H9 (cell line): ENCODE data around the gene GTF2A1. TPM values are rescaled to one million over a fixed set of nuclear protein-coding genes. Genes with fewer than 3 reads are reported as not detected.

Experiments
- DNase-seq: peaks from one replicate; pipeline ENCODE4 v3.0.0-alpha.2; 2017
- H2AFZ ChIP-seq: one replicate; pipeline ENCODE4 v1.6.1; 2013; ENCODE audit warnings: mild to moderate bottlenecking, low read length, control low read depth, moderate library complexity
- H2AK5ac ChIP-seq: 2 replicates; pipeline ENCODE4 v1.6.1; 2013; ENCODE audit warnings: low read length, control low read depth, mixed read lengths; ENCODE audit not compliant: insufficient read length
- H2BK120ac ChIP-seq: one replicate; pipeline ENCODE4 v1.6.1; 2013; ENCODE audit warnings: low read depth, mild to moderate bottlenecking, low read length, control low read depth, inconsistent platforms; ENCODE audit not compliant: poor library complexity, severe bottlenecking
- H2BK12ac ChIP-seq: 2 replicates; pipeline ENCODE4 v1.6.1; 2013; ENCODE audit warnings: low read length, control low read depth, mixed read lengths, low read depth; ENCODE audit not compliant: insufficient read length
- H2BK15ac ChIP-seq: 2 replicates; pipeline ENCODE4 v1.6.1; 2013; ENCODE audit warnings: low read depth, low read length, control low read depth
- H2BK20ac ChIP-seq: one replicate; pipeline ENCODE4 v1.6.1; 2013; ENCODE audit warnings: low read depth, mild to moderate bottlenecking, low read length, control low read depth, inconsistent platforms; ENCODE audit not compliant: poor library complexity, severe bottlenecking
- H2BK5ac ChIP-seq: 2 replicates; pipeline ENCODE4 v1.6.1; 2013; ENCODE audit warnings: low read length, control low read depth, mixed read lengths; ENCODE audit not compliant: insufficient read length
- H3K14ac ChIP-seq: 2 replicates; pipeline ENCODE4 v1.6.1; 2013; ENCODE audit warnings: low read length, control low read depth; ENCODE audit not compliant: insufficient read depth
- H3K18ac ChIP-seq: 2 replicates; pipeline ENCODE4 v1.6.1; 2013; ENCODE audit warnings: low read depth, mild to moderate bottlenecking, mixed read lengths, low read length, control low read depth; ENCODE audit not compliant: insufficient read length
- H3K23ac ChIP-seq: 2 replicates; pipeline ENCODE4 v1.6.1; 2013; ENCODE audit warnings: low read length, control low read depth, mixed read lengths, low read depth; ENCODE audit not compliant: insufficient read length
- H3K23me2 ChIP-seq: 2 replicates; pipeline ENCODE4 v1.6.1; 2013; ENCODE audit warnings: low read depth, mild to moderate bottlenecking, mixed read lengths, low read length, control low read depth; ENCODE audit not compliant: insufficient read length, poor library complexity, severe bottlenecking
- H3K27ac ChIP-seq: 2 replicates; pipeline ENCODE4 v1.5.1; 2013; ENCODE audit warnings: low read length, control low read depth, mixed read lengths, low read depth; ENCODE audit not compliant: insufficient read length
- H3K27me3 ChIP-seq: 2 replicates; pipeline ENCODE4 v1.6.1; 2013; ENCODE audit warnings: low read length, control low read depth, inconsistent platforms; ENCODE audit not compliant: insufficient read depth
- H3K4ac ChIP-seq: 2 replicates; pipeline ENCODE4 v1.6.1; 2013; ENCODE audit warnings: low read depth, mild to moderate bottlenecking, control low read depth, inconsistent platforms, low read length, moderate library complexity
- H3K4me1 ChIP-seq: 2 replicates; pipeline ENCODE4 v1.6.1; 2013; ENCODE audit warnings: low read length, control low read depth, inconsistent platforms; ENCODE audit not compliant: insufficient read depth
- H3K4me2 ChIP-seq: 2 replicates; pipeline ENCODE4 v1.6.1; 2013; ENCODE audit warnings: low read length, control low read depth, mixed read lengths; ENCODE audit not compliant: insufficient read length, insufficient read depth
- H3K56ac ChIP-seq: 2 replicates; pipeline ENCODE4 v1.6.1; 2013; ENCODE audit warnings: low read depth, mild to moderate bottlenecking, mixed read lengths, low read length, control low read depth; ENCODE audit not compliant: insufficient read length
- H3K79me1 ChIP-seq: 2 replicates; pipeline ENCODE4 v1.6.1; 2013; ENCODE audit warnings: low read depth, mild to moderate bottlenecking, moderate library complexity, low read length, control low read depth, inconsistent platforms; ENCODE audit not compliant: insufficient read depth, poor library complexity, severe bottlenecking
- H3K79me2 ChIP-seq: 2 replicates; pipeline ENCODE4 v1.6.1; 2013; ENCODE audit warnings: low read length, control low read depth, inconsistent platforms; ENCODE audit not compliant: insufficient read depth
- H3K9ac ChIP-seq: 2 replicates; pipeline ENCODE4 v1.6.1; 2013; ENCODE audit warnings: low read length, control low read depth, mixed read lengths; ENCODE audit not compliant: insufficient read length; ENCODE audit errors: extremely low read depth
- H3K9me3 ChIP-seq: one replicate; pipeline ENCODE4 v1.6.1; 2013; ENCODE audit warnings: low read depth, low read length, inconsistent platforms; ENCODE audit not compliant: control insufficient read depth
- H3T11ph ChIP-seq: one replicate; pipeline ENCODE4 v1.6.1; 2013; ENCODE audit warnings: mild to moderate bottlenecking, low read length, control low read depth, inconsistent platforms
- H4K20me1 ChIP-seq: one replicate; pipeline ENCODE4 v1.6.1; 2013; ENCODE audit not compliant: control insufficient read depth, insufficient read length, insufficient read depth
- H4K5ac ChIP-seq: 2 replicates; pipeline ENCODE4 v1.6.1; 2013; ENCODE audit warnings: low read depth, mild to moderate bottlenecking, mixed read lengths, low read length, control low read depth; ENCODE audit not compliant: insufficient read length
- H4K8ac ChIP-seq: replicated peaks from 2 replicates; pipeline ENCODE4 v1.6.1; 2013; ENCODE audit warnings: low read length, control low read depth, mixed read lengths, low read depth; ENCODE audit not compliant: insufficient read length
- H4K91ac ChIP-seq: 2 replicates; pipeline ENCODE4 v1.6.1; 2013; ENCODE audit warnings: low read depth, mild to moderate bottlenecking, moderate library complexity, mixed read lengths, low read length, control low read depth; ENCODE audit not compliant: insufficient read length
- H3K27ac Mint-ChIP-seq, 3 experiments: 2 replicates in 2 of 3; 3 replicates in 1 of 3; pipeline ENCODE4 v1.8.0; 2020 to 2021; ENCODE audit warnings: mixed read lengths in 3 of 3, mild to moderate bottlenecking in 1 of 3, moderate library complexity in 1 of 3
- H3K27me3 Mint-ChIP-seq: 2 replicates; pipeline ENCODE4 v1.8.0; 2021; ENCODE audit warnings: low read depth, mild to moderate bottlenecking, moderate library complexity, mixed read lengths
- H3K36me3 Mint-ChIP-seq, 3 experiments: 2 replicates in 2 of 3; 3 replicates in 1 of 3; pipeline ENCODE4 v1.8.0; 2020 to 2021; ENCODE audit warnings: low read depth in 3 of 3, mixed read lengths in 3 of 3; ENCODE audit not compliant: insufficient read depth in 1 of 3
- H3K4me1 Mint-ChIP-seq, 2 experiments: 2 replicates each; pipeline ENCODE4 v1.8.0; 2020; ENCODE audit warnings: mixed read lengths in 2 of 2
- H3K4me3 Mint-ChIP-seq, 2 experiments: 2 replicates in 1 of 2; 3 replicates in 1 of 2; pipeline ENCODE4 v1.8.0; 2020 to 2021; ENCODE audit warnings: mild to moderate bottlenecking in 2 of 2, mixed read lengths in 2 of 2, moderate library complexity in 1 of 2
- H3K9me3 Mint-ChIP-seq, 2 experiments: 2 replicates in 1 of 2; 3 replicates in 1 of 2; pipeline ENCODE4 v1.8.0; 2020; ENCODE audit warnings: mild to moderate bottlenecking in 2 of 2, mixed read lengths in 2 of 2, moderate library complexity in 1 of 2
- WGBS: extraction: QIAGEN DNeasy Blood & Tissue Kit; methylation state at CpG from one replicate; pipeline ENCODE4 v1.1.7; 2013; ENCODE audit warnings: missing lambda C conversion rate, low lambda C conversion rate, mixed read lengths; ENCODE audit not compliant: insufficient read length; ENCODE audit errors: extremely low coverage; 5-methylcytosine and 5-hydroxymethylcytosine counted together
- total RNA-seq: library from RNA; stranded (reverse); gene quantifications from 2 replicates; pipeline ENCODE4 v1.2.1, GENCODE V29; 2021
- TF ChIP-seq, protein P1 (sequence below): fragments of 200-600 bp; sonication (generic); conservative IDR thresholded peaks from 3 replicates; pipeline ENCODE4 v1.8.0; 2021; ENCODE audit warnings: antibody characterized with exemption, mild to moderate bottlenecking

Gene GTF2A1
- total RNA-seq, 1 experiment from 2014 or later: 43.0 TPM

DNA sequence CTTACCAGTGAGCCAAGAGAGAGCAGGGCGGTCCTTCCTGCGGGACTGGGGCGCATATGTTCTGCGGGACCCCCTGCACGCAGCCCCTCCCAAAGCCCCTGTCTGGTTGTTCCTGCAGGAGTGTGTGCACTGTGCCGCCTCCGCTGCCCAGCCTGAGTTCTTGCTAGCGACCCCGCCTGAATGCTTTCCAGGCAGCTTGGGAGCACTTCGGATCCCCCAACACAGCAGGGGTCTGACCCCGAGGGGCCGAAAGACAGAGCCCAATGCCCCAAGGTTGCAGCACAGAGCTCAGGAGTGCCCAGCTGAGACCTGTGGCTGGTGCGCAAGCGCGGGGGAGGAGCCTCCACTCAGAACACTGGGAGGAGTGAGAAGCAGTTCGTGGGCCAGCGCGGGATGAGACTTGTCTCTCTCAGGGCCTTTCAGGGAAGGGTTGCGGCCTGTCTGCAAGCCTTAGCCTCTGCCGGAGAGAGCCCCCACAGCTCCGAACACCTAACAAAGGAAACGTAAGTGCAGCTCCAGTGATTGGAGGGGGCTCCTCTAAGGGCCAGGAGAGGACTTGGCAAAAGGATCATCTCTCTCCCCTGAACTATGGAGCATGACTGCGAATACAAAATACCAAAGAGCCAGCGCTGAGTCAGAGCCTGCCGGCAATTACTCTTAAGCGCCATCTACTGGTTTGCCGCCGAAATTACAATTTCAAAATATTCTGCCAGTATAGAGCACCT lies 50.5 kb downstream of the GTF2A1 start:
- H3K9me3 Mint-ChIP-seq: no peaks in the 10 kb centered on the region
- peak overlapping the region; percentile 94 to 97 (median 97) for H3K27ac Mint-ChIP-seq
- no peak overlapping the region for H3K56ac ChIP-seq
- peaks cover 11% of the 10 kb centered on the region in 2 experiments for H3K4me1 Mint-ChIP-seq
- peaks cover 10% of the 10 kb centered on the region for H3K23me2 ChIP-seq
- peak overlapping the region; percentile 95; the same call in 1 of the 2 replicates for H3K14ac ChIP-seq
- H3K23ac ChIP-seq: no peak overlapping the region
- peak overlapping the region; percentile 92 for H3K18ac ChIP-seq
- no peak overlapping the region for H2BK20ac ChIP-seq
- no CpG with 5 or more reads among the region's 28 CpGs for WGBS
- peak overlapping the region; percentile 83 to 85 for H3K4me3 Mint-ChIP-seq
- peak; percentile 89 for DNase-seq
- no peaks in the 10 kb centered on the region for H3K27me3 Mint-ChIP-seq
- H4K8ac ChIP-seq: no peak overlapping the region
- H3K4me1 ChIP-seq: no peaks in the 10 kb centered on the region
- no peak overlapping the region for H3T11ph ChIP-seq
- peaks cover 2% of the 10 kb centered on the region for H4K20me1 ChIP-seq
- no peak overlapping the region for H2BK120ac ChIP-seq
- H3K27me3 ChIP-seq: no peaks in the 10 kb centered on the region
- peak overlapping the region; percentile 85 for H3K9ac ChIP-seq
- H3K36me3 Mint-ChIP-seq: peaks cover 0 to 5% (median 2%) of the 10 kb centered on the region in 3 experiments; a peak in 2 of 7 replicates
- no peak overlapping the region for H2BK5ac ChIP-seq
- no peak overlapping the region for H4K91ac ChIP-seq
- H2AFZ ChIP-seq: peak overlapping the region; percentile 74
- H2BK12ac ChIP-seq: no peak overlapping the region
- H3K4me2 ChIP-seq: peak overlapping the region; percentile 57
- H3K27ac ChIP-seq: peak overlapping the region; percentile 66
- H3K79me2 ChIP-seq: no peaks in the 10 kb centered on the region
- H2AK5ac ChIP-seq: no peak overlapping the region
- TF ChIP-seq, protein P1, sequence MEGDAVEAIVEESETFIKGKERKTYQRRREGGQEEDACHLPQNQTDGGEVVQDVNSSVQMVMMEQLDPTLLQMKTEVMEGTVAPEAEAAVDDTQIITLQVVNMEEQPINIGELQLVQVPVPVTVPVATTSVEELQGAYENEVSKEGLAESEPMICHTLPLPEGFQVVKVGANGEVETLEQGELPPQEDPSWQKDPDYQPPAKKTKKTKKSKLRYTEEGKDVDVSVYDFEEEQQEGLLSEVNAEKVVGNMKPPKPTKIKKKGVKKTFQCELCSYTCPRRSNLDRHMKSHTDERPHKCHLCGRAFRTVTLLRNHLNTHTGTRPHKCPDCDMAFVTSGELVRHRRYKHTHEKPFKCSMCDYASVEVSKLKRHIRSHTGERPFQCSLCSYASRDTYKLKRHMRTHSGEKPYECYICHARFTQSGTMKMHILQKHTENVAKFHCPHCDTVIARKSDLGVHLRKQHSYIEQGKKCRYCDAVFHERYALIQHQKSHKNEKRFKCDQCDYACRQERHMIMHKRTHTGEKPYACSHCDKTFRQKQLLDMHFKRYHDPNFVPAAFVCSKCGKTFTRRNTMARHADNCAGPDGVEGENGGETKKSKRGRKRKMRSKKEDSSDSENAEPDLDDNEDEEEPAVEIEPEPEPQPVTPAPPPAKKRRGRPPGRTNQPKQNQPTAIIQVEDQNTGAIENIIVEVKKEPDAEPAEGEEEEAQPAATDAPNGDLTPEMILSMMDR: peak; percentile 88
- no peak overlapping the region for H2BK15ac ChIP-seq
- H3K4ac ChIP-seq: no peak overlapping the region; the same call in 1 of the 2 replicates
- H3K9me3 ChIP-seq: no peaks in the 10 kb centered on the region
- H4K5ac ChIP-seq: no peak overlapping the region
- no peaks in the 10 kb centered on the region for H3K79me1 ChIP-seq
